Fibroblast of pulmonary artery (primary cell): ENCODE results near the gene ABHD15.

ENCODE experiments used
- DNase-seq: peaks from one replicate; pipeline ENCODE4 v3.0.0-alpha.2; 2010; ENCODE audit warnings: low read depth
- H3K4me3 ChIP-seq: replicated peaks from 2 replicates; pipeline ENCODE4 v1.5.1; 2011; ENCODE audit warnings: low read depth, mild to moderate bottlenecking, control low read depth, low read length, moderate library complexity
- CTCF ChIP-seq: IDR thresholded peaks from 2 replicates; pipeline ENCODE4 v1.5.1; 2011; ENCODE audit warnings: mild to moderate bottlenecking, control low read depth, low read length, inconsistent platforms; ENCODE audit errors: missing control alignments

ABHD15 gene

GRCh38 chr17:29589524-29590410, 22.9 kb upstream of the ABHD15 start, which contains the start of gene GIT1:
Gene GIT1 (minus strand): TSS chr17:29589648. CDS start chr17:29589378, 270 bp downstream.
- TF ChIP-seq CTCF, result no peak
- H3K4me3 ChIP-seq, result peak within 1 kb of the TSS; percentile 75
- DNase-seq, result peak; percentile 81

- H3K4me3 ChIP-seq, result peak overlapping the region; percentile 75
- TF ChIP-seq CTCF, result no peak
- peak; percentile 32 for DNase-seq
Measured at GRCh38 chr17:29588562-29589411, 21.9 kb upstream of the ABHD15 start.

GRCh38 chr17:29588017-29588561, 21.3 kb upstream of the ABHD15 start:
- no peak for TF ChIP-seq CTCF
- DNase-seq, result no peak
- peak overlapping the region; percentile 75 for H3K4me3 ChIP-seq

GRCh38 chr17:29587591-29587990, 20.8 kb upstream of the ABHD15 start:
- no peak for TF ChIP-seq CTCF
- DNase-seq, result no peak
- peak overlapping the region; percentile 75 for H3K4me3 ChIP-seq

GRCh38 chr17:29586676-29587469, 20.0 kb upstream of the ABHD15 start:
- no peak for DNase-seq
- no peak overlapping the region for H3K4me3 ChIP-seq

More at GRCh38 chr17:29586676-29587469, 20.0 kb upstream of the ABHD15 start:
- TF ChIP-seq CTCF, result no peak
